H9 (cell line): ENCODE results near the gene IL5. TPM values are rescaled to one million over a fixed set of nuclear protein-coding genes. Genes with fewer than 3 reads are reported as not detected.

Source experiments
- DNase-seq: peaks from one replicate; pipeline ENCODE4 v3.0.0-alpha.2; 2017
- H2AFZ ChIP-seq: one replicate; pipeline ENCODE4 v1.6.1; 2013; ENCODE audit warnings: mild to moderate bottlenecking, low read length, control low read depth, moderate library complexity
- H2AK5ac ChIP-seq: 2 replicates; pipeline ENCODE4 v1.6.1; 2013; ENCODE audit warnings: low read length, control low read depth, mixed read lengths; ENCODE audit not compliant: insufficient read length
- H2BK120ac ChIP-seq: one replicate; pipeline ENCODE4 v1.6.1; 2013; ENCODE audit warnings: low read depth, mild to moderate bottlenecking, low read length, control low read depth, inconsistent platforms; ENCODE audit not compliant: poor library complexity, severe bottlenecking
- H2BK12ac ChIP-seq: 2 replicates; pipeline ENCODE4 v1.6.1; 2013; ENCODE audit warnings: low read length, control low read depth, mixed read lengths, low read depth; ENCODE audit not compliant: insufficient read length
- H2BK15ac ChIP-seq: 2 replicates; pipeline ENCODE4 v1.6.1; 2013; ENCODE audit warnings: low read depth, low read length, control low read depth
- H2BK20ac ChIP-seq: one replicate; pipeline ENCODE4 v1.6.1; 2013; ENCODE audit warnings: low read depth, mild to moderate bottlenecking, low read length, control low read depth, inconsistent platforms; ENCODE audit not compliant: poor library complexity, severe bottlenecking
- H2BK5ac ChIP-seq: 2 replicates; pipeline ENCODE4 v1.6.1; 2013; ENCODE audit warnings: low read length, control low read depth, mixed read lengths; ENCODE audit not compliant: insufficient read length
- H3K14ac ChIP-seq: 2 replicates; pipeline ENCODE4 v1.6.1; 2013; ENCODE audit warnings: low read length, control low read depth; ENCODE audit not compliant: insufficient read depth
- H3K18ac ChIP-seq: 2 replicates; pipeline ENCODE4 v1.6.1; 2013; ENCODE audit warnings: low read depth, mild to moderate bottlenecking, mixed read lengths, low read length, control low read depth; ENCODE audit not compliant: insufficient read length
- H3K23ac ChIP-seq: 2 replicates; pipeline ENCODE4 v1.6.1; 2013; ENCODE audit warnings: low read length, control low read depth, mixed read lengths, low read depth; ENCODE audit not compliant: insufficient read length
- H3K23me2 ChIP-seq: 2 replicates; pipeline ENCODE4 v1.6.1; 2013; ENCODE audit warnings: low read depth, mild to moderate bottlenecking, mixed read lengths, low read length, control low read depth; ENCODE audit not compliant: insufficient read length, poor library complexity, severe bottlenecking
- H3K27ac ChIP-seq: 2 replicates; pipeline ENCODE4 v1.5.1; 2013; ENCODE audit warnings: low read length, control low read depth, mixed read lengths, low read depth; ENCODE audit not compliant: insufficient read length
- H3K27me3 ChIP-seq: 2 replicates; pipeline ENCODE4 v1.6.1; 2013; ENCODE audit warnings: low read length, control low read depth, inconsistent platforms; ENCODE audit not compliant: insufficient read depth
- H3K4ac ChIP-seq: 2 replicates; pipeline ENCODE4 v1.6.1; 2013; ENCODE audit warnings: low read depth, mild to moderate bottlenecking, control low read depth, inconsistent platforms, low read length, moderate library complexity
- H3K4me1 ChIP-seq: 2 replicates; pipeline ENCODE4 v1.6.1; 2013; ENCODE audit warnings: low read length, control low read depth, inconsistent platforms; ENCODE audit not compliant: insufficient read depth
- H3K4me2 ChIP-seq: 2 replicates; pipeline ENCODE4 v1.6.1; 2013; ENCODE audit warnings: low read length, control low read depth, mixed read lengths; ENCODE audit not compliant: insufficient read length, insufficient read depth
- H3K56ac ChIP-seq: 2 replicates; pipeline ENCODE4 v1.6.1; 2013; ENCODE audit warnings: low read depth, mild to moderate bottlenecking, mixed read lengths, low read length, control low read depth; ENCODE audit not compliant: insufficient read length
- H3K79me1 ChIP-seq: 2 replicates; pipeline ENCODE4 v1.6.1; 2013; ENCODE audit warnings: low read depth, mild to moderate bottlenecking, moderate library complexity, low read length, control low read depth, inconsistent platforms; ENCODE audit not compliant: insufficient read depth, poor library complexity, severe bottlenecking
- H3K79me2 ChIP-seq: 2 replicates; pipeline ENCODE4 v1.6.1; 2013; ENCODE audit warnings: low read length, control low read depth, inconsistent platforms; ENCODE audit not compliant: insufficient read depth
- H3K9ac ChIP-seq: 2 replicates; pipeline ENCODE4 v1.6.1; 2013; ENCODE audit warnings: low read length, control low read depth, mixed read lengths; ENCODE audit not compliant: insufficient read length; ENCODE audit errors: extremely low read depth
- H3K9me3 ChIP-seq: one replicate; pipeline ENCODE4 v1.6.1; 2013; ENCODE audit warnings: low read depth, low read length, inconsistent platforms; ENCODE audit not compliant: control insufficient read depth
- H3T11ph ChIP-seq: one replicate; pipeline ENCODE4 v1.6.1; 2013; ENCODE audit warnings: mild to moderate bottlenecking, low read length, control low read depth, inconsistent platforms
- H4K20me1 ChIP-seq: one replicate; pipeline ENCODE4 v1.6.1; 2013; ENCODE audit not compliant: control insufficient read depth, insufficient read length, insufficient read depth
- H4K5ac ChIP-seq: 2 replicates; pipeline ENCODE4 v1.6.1; 2013; ENCODE audit warnings: low read depth, mild to moderate bottlenecking, mixed read lengths, low read length, control low read depth; ENCODE audit not compliant: insufficient read length
- H4K8ac ChIP-seq: replicated peaks from 2 replicates; pipeline ENCODE4 v1.6.1; 2013; ENCODE audit warnings: low read length, control low read depth, mixed read lengths, low read depth; ENCODE audit not compliant: insufficient read length
- H4K91ac ChIP-seq: 2 replicates; pipeline ENCODE4 v1.6.1; 2013; ENCODE audit warnings: low read depth, mild to moderate bottlenecking, moderate library complexity, mixed read lengths, low read length, control low read depth; ENCODE audit not compliant: insufficient read length
- H3K27ac Mint-ChIP-seq, 3 experiments: 2 replicates in 2 of 3; 3 replicates in 1 of 3; pipeline ENCODE4 v1.8.0; 2020 to 2021; ENCODE audit warnings: mixed read lengths in 3 of 3, mild to moderate bottlenecking in 1 of 3, moderate library complexity in 1 of 3
- H3K27me3 Mint-ChIP-seq: 2 replicates; pipeline ENCODE4 v1.8.0; 2021; ENCODE audit warnings: low read depth, mild to moderate bottlenecking, moderate library complexity, mixed read lengths
- H3K36me3 Mint-ChIP-seq, 3 experiments: 2 replicates in 2 of 3; 3 replicates in 1 of 3; pipeline ENCODE4 v1.8.0; 2020 to 2021; ENCODE audit warnings: low read depth in 3 of 3, mixed read lengths in 3 of 3; ENCODE audit not compliant: insufficient read depth in 1 of 3
- H3K4me1 Mint-ChIP-seq, 2 experiments: 2 replicates each; pipeline ENCODE4 v1.8.0; 2020; ENCODE audit warnings: mixed read lengths in 2 of 2
- H3K4me3 Mint-ChIP-seq, 2 experiments: 2 replicates in 1 of 2; 3 replicates in 1 of 2; pipeline ENCODE4 v1.8.0; 2020 to 2021; ENCODE audit warnings: mild to moderate bottlenecking in 2 of 2, mixed read lengths in 2 of 2, moderate library complexity in 1 of 2
- H3K9me3 Mint-ChIP-seq, 2 experiments: 2 replicates in 1 of 2; 3 replicates in 1 of 2; pipeline ENCODE4 v1.8.0; 2020; ENCODE audit warnings: mild to moderate bottlenecking in 2 of 2, mixed read lengths in 2 of 2, moderate library complexity in 1 of 2
- WGBS: extraction: QIAGEN DNeasy Blood & Tissue Kit; methylation state at CpG from one replicate; pipeline ENCODE4 v1.1.7; 2013; ENCODE audit warnings: missing lambda C conversion rate, low lambda C conversion rate, mixed read lengths; ENCODE audit not compliant: insufficient read length; ENCODE audit errors: extremely low coverage; 5-methylcytosine and 5-hydroxymethylcytosine counted together
- total RNA-seq: library from RNA; stranded (reverse); gene quantifications from 2 replicates; pipeline ENCODE4 v1.2.1, GENCODE V29; 2021
- TF ChIP-seq, protein P1 (sequence below): fragments of 200-600 bp; sonication (generic); conservative IDR thresholded peaks from 3 replicates; pipeline ENCODE4 v1.8.0; 2021; ENCODE audit warnings: antibody characterized with exemption, mild to moderate bottlenecking

Gene IL5
- total RNA-seq, 1 experiment from 2014 or later, result not detected

GRCh38 chr5:132528866-132529634 is 14.3 kb downstream of the IL5 start:
- H3K27me3 ChIP-seq, result no peaks in the 10 kb centered on the region
- Mint-ChIP-seq H3K27me3 (peaks cover 14% of the 10 kb centered on the region), H3K36me3 (no peaks in the 10 kb centered on the region), H3K27ac (no peak overlapping the region), H3K9me3 (no peaks in the 10 kb centered on the region), H3K4me1 (peaks cover 0 to 2% of the 10 kb centered on the region in 2 experiments; a peak in 2 of 4 replicates), H3K4me3 (no peak overlapping the region)
- H3K56ac ChIP-seq, result no peak overlapping the region
- H4K8ac ChIP-seq, result no peak overlapping the region
- no peak overlapping the region for H2BK120ac ChIP-seq
- H2AK5ac ChIP-seq, result no peak overlapping the region
- no peaks in the 10 kb centered on the region for H3K79me1 ChIP-seq
- H4K5ac ChIP-seq, result no peak overlapping the region
- no peak overlapping the region for H3K23ac ChIP-seq
- H3K14ac ChIP-seq, result no peak overlapping the region
- H3K23me2 ChIP-seq, result no peaks in the 10 kb centered on the region
- H3K4ac ChIP-seq, result no peak overlapping the region
- H2AFZ ChIP-seq, result no peak overlapping the region
- no peak for DNase-seq
- no peak overlapping the region for H3T11ph ChIP-seq
- H3K27ac ChIP-seq, result no peak overlapping the region
- H2BK12ac ChIP-seq, result no peak overlapping the region
- no peak overlapping the region for H3K9ac ChIP-seq
- no peak overlapping the region for H4K91ac ChIP-seq
- no peaks in the 10 kb centered on the region for H3K4me1 ChIP-seq
- no peak overlapping the region for H2BK20ac ChIP-seq
- H3K18ac ChIP-seq, result no peak overlapping the region
- H3K9me3 ChIP-seq, result no peaks in the 10 kb centered on the region
- WGBS, result no CpG with 5 or more reads among the region's 6 CpGs
- TF ChIP-seq, protein P1, sequence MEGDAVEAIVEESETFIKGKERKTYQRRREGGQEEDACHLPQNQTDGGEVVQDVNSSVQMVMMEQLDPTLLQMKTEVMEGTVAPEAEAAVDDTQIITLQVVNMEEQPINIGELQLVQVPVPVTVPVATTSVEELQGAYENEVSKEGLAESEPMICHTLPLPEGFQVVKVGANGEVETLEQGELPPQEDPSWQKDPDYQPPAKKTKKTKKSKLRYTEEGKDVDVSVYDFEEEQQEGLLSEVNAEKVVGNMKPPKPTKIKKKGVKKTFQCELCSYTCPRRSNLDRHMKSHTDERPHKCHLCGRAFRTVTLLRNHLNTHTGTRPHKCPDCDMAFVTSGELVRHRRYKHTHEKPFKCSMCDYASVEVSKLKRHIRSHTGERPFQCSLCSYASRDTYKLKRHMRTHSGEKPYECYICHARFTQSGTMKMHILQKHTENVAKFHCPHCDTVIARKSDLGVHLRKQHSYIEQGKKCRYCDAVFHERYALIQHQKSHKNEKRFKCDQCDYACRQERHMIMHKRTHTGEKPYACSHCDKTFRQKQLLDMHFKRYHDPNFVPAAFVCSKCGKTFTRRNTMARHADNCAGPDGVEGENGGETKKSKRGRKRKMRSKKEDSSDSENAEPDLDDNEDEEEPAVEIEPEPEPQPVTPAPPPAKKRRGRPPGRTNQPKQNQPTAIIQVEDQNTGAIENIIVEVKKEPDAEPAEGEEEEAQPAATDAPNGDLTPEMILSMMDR, result no peak
- H2BK5ac ChIP-seq, result no peak overlapping the region
- H3K4me2 ChIP-seq, result no peak overlapping the region
- no peaks in the 10 kb centered on the region for H4K20me1 ChIP-seq
- no peak overlapping the region for H2BK15ac ChIP-seq
- no peaks in the 10 kb centered on the region for H3K79me2 ChIP-seq
